Measurements from ENCODE around the gene SUPT20H. TPM values are rescaled to one million over a fixed set of nuclear protein-coding genes. Genes with fewer than 3 reads are reported as not detected.

Gene SUPT20H
- total and polyA plus RNA-seq, 2 of the 4 experiments (the other 2 are of a cell fraction), result 46.6 to 55.1 TPM

GRCh38 chr13:36999054-36999714, 60.3 kb downstream of the SUPT20H start, which contains the start of gene ALG5:
TSS of gene ALG5 (minus strand) at chr13:36999340. CDS start at chr13:36999300, 40 bp downstream.
- H2AK5ac ChIP-seq (ENCODE audit: low read depth, low read length), result peak within 1 kb of the TSS; percentile 90
- H3K9ac ChIP-seq (ENCODE audit: low read depth, low read length), result peak within 1 kb of the TSS; percentile 97
- H3K14ac ChIP-seq (replicated peaks; ENCODE audit: low read depth, low read length), result peak within 1 kb of the TSS; percentile 70
- H3K4me3 ChIP-seq (ENCODE audit: insufficient read depth, low read depth, low read length), result peak within 1 kb of the TSS; percentile 71
- no peaks in the 10 kb centered on the region for H3K9me1 ChIP-seq (ENCODE audit: insufficient read depth, low read length)
- H4K5ac ChIP-seq (ENCODE audit: low read depth, low read length), result peak within 1 kb of the TSS; percentile 100
- ChIA-PET CTCF (interaction anchor here (0.6 to 1.0 kb wide), 3 partner anchors 15 to 1701 kb away, joined by 3 to 5 read pairs (median 3); no protein-coding TSS in a partner anchor), POLR2A (ENCODE audit: unreplicated experiment) (no interaction called here)
- WGBS, 2 experiments (ENCODE audit: extremely low coverage in 2 of 2, insufficient read length in 1 of 2), result 0% methylated on average over 42 of the region's 52 CpGs; no CpG with 5 or more reads in 1 of the 2 experiments
- H4K91ac ChIP-seq (ENCODE audit: insufficient read depth, low read depth, low read length), result peak within 1 kb of the TSS; percentile 55
- H4K8ac ChIP-seq (ENCODE audit: low read depth in 2 of 2, low read length in 2 of 2), result peak within 1 kb of the TSS; percentile 93 to 96
- H3K79me1 ChIP-seq (ENCODE audit: low read depth in 1 of 2, low read length in 2 of 2), result peaks cover 15 to 42% of the 10 kb centered on the region in 2 experiments
- DNase-seq (peak; percentile 84), ATAC-seq (ENCODE audit: low read depth) (peak; percentile 83)
- peak within 1 kb of the TSS; percentile 100 for H3K4me2 ChIP-seq (ENCODE audit: low read depth, low read length)
- H3K23ac ChIP-seq (ENCODE audit: low read depth, low read length), result peak within 1 kb of the TSS; percentile 84
- H2AFZ ChIP-seq (replicated peaks; ENCODE audit: low read length, poor library complexity), result peak within 1 kb of the TSS; percentile 94
- intact Hi-C loops (cut with micrococcal nuclease), result loop anchor here (1.0 to 10.0 kb wide), 3 partner anchors 70 to 1024 kb away; partner anchors contain the start of gene SPART
- H2BK20ac ChIP-seq (ENCODE audit: low read depth, low read length), result no peak within 1 kb of the TSS
- no TSS peak for BruUV-seq (replicated peaks)
- H2BK15ac ChIP-seq (ENCODE audit: low read depth, low read length), result 0 out of 3 replicates have a peak within 1 kb of the TSS, but pooled peaks have one; percentile 45
- no peaks in the 10 kb centered on the region for H3K9me3 ChIP-seq (ENCODE audit: control insufficient read depth, insufficient read depth, low read length)
- peak within 1 kb of the TSS; percentile 100 for H3K27ac ChIP-seq (ENCODE audit: insufficient read depth, low read length)
- in situ Hi-C loops (cut with MboI; ENCODE audit: low sequenced_read_pairs), result loop anchor here (10.0 to 25.0 kb wide), 2 partner anchors 574 to 662 kb away; partner anchors contain the start of gene SPART
- dilution Hi-C loops (cut with HindIII; ENCODE audit: low sequenced_read_pairs, unreplicated experiment), result loop anchor here (25.0 kb wide), 1 partner anchor 137 kb away; no protein-coding TSS in a partner anchor
- H3K56ac ChIP-seq (ENCODE audit: extremely low read depth, insufficient read depth, low read length), result peak within 1 kb of the TSS; percentile 90
- H2BK5ac ChIP-seq (ENCODE audit: low read depth, low read length, poor library complexity, severe bottlenecking), result peak within 1 kb of the TSS; percentile 98
- H4K20me1 ChIP-seq (ENCODE audit: insufficient read depth, low read length), result no peaks in the 10 kb centered on the region
- peak within 1 kb of the TSS; percentile 93 for H3K4ac ChIP-seq (ENCODE audit: low read depth, low read length)
- peak within 1 kb of the TSS; percentile 34 for H3K18ac ChIP-seq (ENCODE audit: low read depth, low read length)
- peaks cover 7% of the 10 kb centered on the region for H3K36me3 ChIP-seq (ENCODE audit: control insufficient read depth, insufficient read depth, low read length)
- no peaks in the 10 kb centered on the region for H3K27me3 ChIP-seq (ENCODE audit: control insufficient read depth, insufficient read depth, low read length)
- H3K4me1 ChIP-seq (ENCODE audit: control insufficient read depth, insufficient read depth, low read length), result no peaks in the 10 kb centered on the region; the same call in 1 of the 2 replicates
- H2BK120ac ChIP-seq (ENCODE audit: low read depth, low read length), result peak within 1 kb of the TSS; percentile 41
- H2AK9ac ChIP-seq (replicated peaks; ENCODE audit: low read depth, low read length, poor library complexity), result peak within 1 kb of the TSS; percentile 88
- TF ChIP-seq, protein P1, sequence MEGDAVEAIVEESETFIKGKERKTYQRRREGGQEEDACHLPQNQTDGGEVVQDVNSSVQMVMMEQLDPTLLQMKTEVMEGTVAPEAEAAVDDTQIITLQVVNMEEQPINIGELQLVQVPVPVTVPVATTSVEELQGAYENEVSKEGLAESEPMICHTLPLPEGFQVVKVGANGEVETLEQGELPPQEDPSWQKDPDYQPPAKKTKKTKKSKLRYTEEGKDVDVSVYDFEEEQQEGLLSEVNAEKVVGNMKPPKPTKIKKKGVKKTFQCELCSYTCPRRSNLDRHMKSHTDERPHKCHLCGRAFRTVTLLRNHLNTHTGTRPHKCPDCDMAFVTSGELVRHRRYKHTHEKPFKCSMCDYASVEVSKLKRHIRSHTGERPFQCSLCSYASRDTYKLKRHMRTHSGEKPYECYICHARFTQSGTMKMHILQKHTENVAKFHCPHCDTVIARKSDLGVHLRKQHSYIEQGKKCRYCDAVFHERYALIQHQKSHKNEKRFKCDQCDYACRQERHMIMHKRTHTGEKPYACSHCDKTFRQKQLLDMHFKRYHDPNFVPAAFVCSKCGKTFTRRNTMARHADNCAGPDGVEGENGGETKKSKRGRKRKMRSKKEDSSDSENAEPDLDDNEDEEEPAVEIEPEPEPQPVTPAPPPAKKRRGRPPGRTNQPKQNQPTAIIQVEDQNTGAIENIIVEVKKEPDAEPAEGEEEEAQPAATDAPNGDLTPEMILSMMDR (conservative IDR thresholded peaks at IDR 0.05; ENCODE audit: low read depth, low read length), result peak; percentile 98
- TF ChIP-seq ELK1 (IDR thresholded peaks at IDR 0.05; ENCODE audit: borderline replicate concordance, low read depth, low read length) (no peak), RCOR1 (IDR thresholded peaks at IDR 0.05; ENCODE audit: insufficient replicate concordance, low read length) (no peak), SMC3 (IDR thresholded peaks at IDR 0.05; ENCODE audit: low read depth, low read length) (peak; percentile 33; the same call in 1 of the 2 replicates), USF2 (IDR thresholded peaks at IDR 0.05; ENCODE audit: low read depth, low read length) (0 out of 2 replicates have a peak, but pooled peaks have one; percentile 2), BHLHE40 (IDR thresholded peaks at IDR 0.05; ENCODE audit: low read depth, low read length) (peak; percentile 96), NFE2L2 (IDR thresholded peaks at IDR 0.05; ENCODE audit: low read depth, low read length) (no peak), CHD1 (IDR thresholded peaks at IDR 0.05; ENCODE audit: low read depth, low read length) (no peak), MAFK (IDR thresholded peaks at IDR 0.05; ENCODE audit: low read depth, low read length) (no peak), MXI1 (IDR thresholded peaks at IDR 0.05; ENCODE audit: borderline replicate concordance, low read depth, low read length) (peak; percentile 87), MAZ (IDR thresholded peaks at IDR 0.05; ENCODE audit: borderline replicate concordance, low read depth, low read length) (peak; percentile 83; the same call in 1 of the 2 replicates), RFX5 (IDR thresholded peaks at IDR 0.05; ENCODE audit: low read depth, low read length) (no peak), CEBPB (IDR thresholded peaks at IDR 0.05; ENCODE audit: low read depth, low read length) (no peak)

Data from IMR-90 (cell line).